Neuronal stem cell (in vitro differentiated cells): ENCODE measurements around the gene CRYBB3.
"Not testable (repeated sequence)": the region's sequence is repeated elsewhere in the genome, so short reads cannot be mapped to it uniquely, and the experiment has no call there.

ENCODE experiments used
- DNase-seq: peaks from one replicate; pipeline ENCODE4 v3.0.0-alpha.2; 2013; ENCODE audit warnings: low spot score
- H2AFZ ChIP-seq: one replicate; pipeline ENCODE4 v1.6.1; 2013; ENCODE audit warnings: mild to moderate bottlenecking, low read length, inconsistent platforms
- H2AK5ac ChIP-seq: 2 replicates; pipeline ENCODE4 v1.6.1; 2013; ENCODE audit warnings: low read depth, mild to moderate bottlenecking, inconsistent platforms, low read length, moderate library complexity, mixed read lengths
- H2BK120ac ChIP-seq: 2 replicates; pipeline ENCODE4 v1.6.1; 2013; ENCODE audit warnings: low read depth, mild to moderate bottlenecking, inconsistent platforms, low read length, moderate library complexity, mixed read lengths
- H2BK12ac ChIP-seq: one replicate; pipeline ENCODE4 v1.6.1; 2013; ENCODE audit warnings: low read length, inconsistent platforms
- H2BK15ac ChIP-seq: 2 replicates; pipeline ENCODE4 v1.6.1; 2013; ENCODE audit warnings: mild to moderate bottlenecking, low read length, inconsistent platforms, mixed read lengths
- H2BK5ac ChIP-seq: one replicate; pipeline ENCODE4 v1.6.1; 2013; ENCODE audit warnings: inconsistent platforms, mild to moderate bottlenecking, low read length, moderate library complexity
- H3K14ac ChIP-seq: one replicate; pipeline ENCODE4 v1.6.1; 2013; ENCODE audit warnings: low read length, inconsistent platforms
- H3K18ac ChIP-seq: 2 replicates; pipeline ENCODE4 v1.6.1; 2013; ENCODE audit warnings: low read length, inconsistent platforms
- H3K23ac ChIP-seq: 2 replicates; pipeline ENCODE4 v1.6.1; 2013; ENCODE audit warnings: low read depth, mild to moderate bottlenecking, mixed read lengths, low read length, inconsistent platforms; ENCODE audit not compliant: poor library complexity
- H3K27ac ChIP-seq: replicated peaks from 3 replicates; pipeline ENCODE4 v1.5.1; 2013; ENCODE audit warnings: low read length, inconsistent platforms
- H3K27me3 ChIP-seq, 3 experiments: 2 replicates each; pipeline ENCODE4 v1.6.1; 2013; ENCODE audit warnings: low read length in 3 of 3, mild to moderate bottlenecking in 2 of 3, inconsistent platforms in 1 of 3, low read depth in 1 of 3, mixed read lengths in 1 of 3, moderate library complexity in 1 of 3; ENCODE audit not compliant: control insufficient read depth in 3 of 3, insufficient read depth in 3 of 3
- H3K36me3 ChIP-seq, 2 donors: replicated peaks in 1 of 2; 2 replicates each; pipeline ENCODE4 v1.6.1; 2013; ENCODE audit warnings: low read length in 2 of 2; ENCODE audit not compliant: control insufficient read depth in 2 of 2, insufficient read depth in 2 of 2
- H3K4ac ChIP-seq: 2 replicates; pipeline ENCODE4 v1.6.1; 2013; ENCODE audit warnings: inconsistent platforms, mild to moderate bottlenecking, low read length, moderate library complexity
- H3K4me1 ChIP-seq, 2 donors: 1 replicate in 1 of 2; 2 replicates in 1 of 2; pipeline ENCODE4 v1.6.1; 2013; ENCODE audit warnings: low read length in 2 of 2, low read depth in 1 of 2; ENCODE audit not compliant: control insufficient read depth in 2 of 2, insufficient read depth in 1 of 2
- H3K4me2 ChIP-seq: one replicate; pipeline ENCODE4 v1.6.1; 2013; ENCODE audit warnings: mild to moderate bottlenecking, low read length, inconsistent platforms; ENCODE audit not compliant: insufficient read depth, poor library complexity, severe bottlenecking
- H3K4me3 ChIP-seq, 2 donors: 2 replicates each; pipeline ENCODE4 v1.5.1; 2013; ENCODE audit warnings: low read length in 2 of 2, mild to moderate bottlenecking in 2 of 2, inconsistent platforms in 1 of 2, moderate library complexity in 1 of 2
- H3K79me1 ChIP-seq: one replicate; pipeline ENCODE4 v1.6.1; 2013; ENCODE audit warnings: low read depth, mild to moderate bottlenecking, inconsistent platforms, low read length, moderate library complexity
- H3K9ac ChIP-seq: one replicate; pipeline ENCODE4 v1.6.1; 2013; ENCODE audit warnings: mild to moderate bottlenecking, low read depth, low read length, inconsistent platforms; ENCODE audit not compliant: poor library complexity
- H3K9me3 ChIP-seq, 2 donors: replicated peaks in 1 of 2; 2 replicates each; pipeline versions ENCODE3 to v1.6.1; 2013; ENCODE audit warnings: low read length in 2 of 2, mild to moderate bottlenecking in 2 of 2, inconsistent platforms in 1 of 2, low read depth in 1 of 2, mixed read lengths in 1 of 2, moderate library complexity in 1 of 2; ENCODE audit not compliant: control insufficient read depth in 2 of 2, insufficient read depth in 1 of 2
- H4K8ac ChIP-seq: one replicate; pipeline ENCODE4 v1.6.1; 2013; ENCODE audit warnings: low read depth, mild to moderate bottlenecking, inconsistent platforms, low read length, moderate library complexity
- H4K91ac ChIP-seq: one replicate; pipeline ENCODE4 v1.6.1; 2013; ENCODE audit warnings: low read length, low read depth, mild to moderate bottlenecking, inconsistent platforms; ENCODE audit not compliant: poor library complexity
- whole genome bisulfite sequencing, 2 donors: extraction: QIAGEN DNeasy Blood & Tissue Kit; methylation state at CpG; one replicate each; pipeline ENCODE4 v1.1.7; 2013; ENCODE audit warnings: missing lambda C conversion rate in 2 of 2, mixed read lengths in 1 of 2; ENCODE audit not compliant: insufficient read length in 2 of 2, insufficient replicate concordance in 1 of 2; ENCODE audit errors: extremely low coverage in 2 of 2; 5-methylcytosine and 5-hydroxymethylcytosine counted together

Gene CRYBB3

DNA sequence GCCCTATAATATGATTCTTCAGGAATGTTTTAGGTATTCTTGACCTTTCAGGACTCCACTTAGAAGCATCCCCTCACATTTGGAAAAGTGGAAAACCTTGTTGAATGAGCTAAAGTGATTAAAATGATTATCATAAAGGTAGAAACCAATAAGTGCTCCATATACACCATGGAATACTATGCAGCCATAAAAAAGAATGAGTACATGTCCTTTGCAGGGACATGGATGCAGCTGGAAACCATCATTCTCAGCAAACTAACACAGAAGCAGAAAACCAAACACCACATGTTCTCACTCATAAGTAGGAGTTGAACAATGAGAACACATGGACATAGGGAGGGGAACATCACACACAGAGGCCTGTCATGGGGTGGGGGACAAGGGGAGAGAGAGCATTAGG, 34.0 kb downstream of the CRYBB3 start:
- not testable (repeated sequence) for H3K4ac ChIP-seq, H3K18ac ChIP-seq, H2BK15ac ChIP-seq, H3K4me3 ChIP-seq, H4K91ac ChIP-seq, H3K9me3 ChIP-seq, H3K9ac ChIP-seq, H3K4me1 ChIP-seq, H3K23ac ChIP-seq, H3K79me1 ChIP-seq, H4K8ac ChIP-seq, H3K27me3 ChIP-seq, H3K36me3 ChIP-seq, H2AFZ ChIP-seq, H3K14ac ChIP-seq, H3K27ac ChIP-seq, H3K4me2 ChIP-seq, H2BK5ac ChIP-seq, H2BK12ac ChIP-seq, DNase-seq, H2AK5ac ChIP-seq, H2BK120ac ChIP-seq

DNA sequence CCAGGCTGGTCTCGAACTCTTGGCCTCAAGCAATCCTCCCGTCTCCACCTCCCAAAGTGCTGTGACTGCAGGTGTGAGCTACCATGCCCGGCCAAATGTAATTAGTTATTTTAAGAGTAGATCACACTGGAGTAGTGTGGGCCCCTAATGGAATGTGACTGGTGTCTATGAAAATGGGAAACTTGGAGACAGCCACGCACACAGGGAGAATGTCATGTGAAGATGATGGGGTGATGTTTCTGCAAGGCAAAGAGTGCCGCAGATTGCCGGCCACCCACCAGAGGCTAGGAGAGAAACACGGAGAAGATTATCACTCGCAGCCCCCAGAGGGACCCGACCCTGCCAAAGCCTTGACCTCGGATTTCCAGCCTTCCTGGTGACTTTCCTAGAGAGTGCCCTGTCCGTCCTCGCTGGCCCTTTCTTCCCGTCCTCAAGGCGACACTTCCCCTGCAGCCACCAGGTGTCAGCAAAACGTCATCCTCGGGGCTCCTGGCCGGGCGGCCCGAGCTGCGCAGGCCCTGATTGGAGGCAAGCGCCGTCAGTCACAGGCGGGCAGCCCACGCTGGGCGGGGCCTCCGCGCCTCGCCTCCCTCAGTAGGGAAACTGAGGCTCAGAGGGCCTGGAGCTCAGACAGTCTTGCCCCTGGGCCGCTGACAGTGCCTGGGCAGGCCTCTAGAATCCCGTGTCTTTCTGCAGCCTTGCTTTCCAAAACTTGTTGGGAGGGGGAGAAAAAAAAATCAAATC, 36.1 kb downstream of the CRYBB3 start:
- no peak overlapping the region for H3K9ac ChIP-seq
- peak overlapping the region; percentile 4 for H2BK5ac ChIP-seq
- no peak overlapping the region for H3K4ac ChIP-seq
- H2BK120ac ChIP-seq, result no peak overlapping the region
- H3K18ac ChIP-seq, result no peak overlapping the region
- H3K23ac ChIP-seq, result no peak overlapping the region
- peaks cover 0 to 3% of the 10 kb centered on the region in 2 donors for H3K4me1 ChIP-seq
- H4K8ac ChIP-seq, result no peak overlapping the region
- H2BK12ac ChIP-seq, result no peak overlapping the region
- H3K79me1 ChIP-seq, result no peaks in the 10 kb centered on the region
- H3K4me2 ChIP-seq, result no peak overlapping the region
- H3K4me3 ChIP-seq, result no peak overlapping the region
- no peak overlapping the region for H3K14ac ChIP-seq
- H2BK15ac ChIP-seq, result no peak overlapping the region
- peaks cover 0 to 9% (median 0%) of the 10 kb centered on the region in 3 experiments for H3K27me3 ChIP-seq
- peak overlapping the region; percentile 30 for H2AK5ac ChIP-seq
- H3K36me3 ChIP-seq, result no peaks in the 10 kb centered on the region
- no peak overlapping the region for H3K27ac ChIP-seq
- no CpG with 5 or more reads among the region's 30 CpGs for WGBS, 2 donors
- H3K9me3 ChIP-seq, result no peaks in the 10 kb centered on the region
- H2AFZ ChIP-seq, result peak overlapping the region; percentile 82
- DNase-seq, result peak; percentile 80
- H4K91ac ChIP-seq, result no peak overlapping the region

DNA sequence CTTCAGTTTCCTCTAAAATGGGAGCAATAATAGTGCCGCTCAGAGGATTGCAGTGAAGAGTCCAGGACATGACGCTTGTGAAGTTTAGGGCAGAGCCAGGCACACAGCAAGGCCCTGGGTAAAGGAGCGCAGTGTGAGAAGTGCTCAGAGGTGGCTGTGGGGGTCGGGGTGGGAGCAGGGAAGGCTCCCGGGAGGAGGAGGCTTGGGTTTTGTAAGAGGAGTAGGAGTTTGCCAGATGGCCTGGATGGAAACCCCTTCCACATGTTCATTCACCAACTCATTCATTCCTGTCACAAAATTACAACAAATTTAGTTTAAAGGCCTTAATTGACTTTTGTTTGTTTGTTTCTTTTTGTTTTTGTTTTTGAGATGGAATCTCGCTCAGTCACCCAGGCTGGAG, 36.8 kb downstream of the CRYBB3 start:
- Histone ChIP-seq H3K27ac (no peak overlapping the region), H3K36me3 (no peaks in the 10 kb centered on the region), H3K79me1 (no peaks in the 10 kb centered on the region), H2BK12ac (no peak overlapping the region), H2AFZ (peak overlapping the region; percentile 82), H2BK15ac (peak overlapping the region; percentile 19), H2AK5ac (peak overlapping the region; percentile 30), H4K91ac (no peak overlapping the region), H3K23ac (no peak overlapping the region), H4K8ac (no peak overlapping the region), H2BK120ac (no peak overlapping the region), H3K18ac (peak overlapping the region; percentile 50), H3K4me1 (peaks cover 0 to 3% of the 10 kb centered on the region in 2 donors), H2BK5ac (peak overlapping the region; percentile 4), H3K14ac (no peak overlapping the region), H3K4ac (no peak overlapping the region), H3K4me2 (no peak overlapping the region), H3K9ac (no peak overlapping the region), H3K27me3 (peaks cover 0 to 11% (median 0%) of the 10 kb centered on the region in 3 experiments), H3K9me3 (no peaks in the 10 kb centered on the region), H3K4me3 (no peak overlapping the region)
- no peak for DNase-seq
- WGBS, 2 donors, result no CpG with 5 or more reads among the region's 6 CpGs

DNA sequence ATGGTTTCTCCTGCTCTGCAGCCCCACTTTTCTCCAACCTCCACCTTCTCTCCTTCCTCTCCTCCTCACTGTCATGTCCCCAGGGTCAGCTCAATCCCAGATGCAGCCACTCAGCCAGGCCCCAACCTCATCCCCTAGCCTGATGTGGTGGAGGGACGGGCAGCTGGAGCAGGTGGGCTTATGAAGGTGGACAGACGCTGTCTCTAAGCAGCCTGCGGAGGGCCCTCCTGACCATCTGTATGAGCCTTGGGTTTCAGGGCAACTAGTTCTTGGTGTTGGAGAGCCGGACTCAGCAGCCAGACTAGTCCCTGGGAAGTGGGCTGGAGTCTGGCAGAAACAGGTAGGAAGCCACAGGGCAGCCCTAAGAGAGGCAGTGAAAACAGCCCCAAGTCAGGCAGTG, 37.8 kb downstream of the CRYBB3 start:
- H4K8ac ChIP-seq, result no peak overlapping the region
- no peak overlapping the region for H2BK5ac ChIP-seq
- no peak overlapping the region for H3K23ac ChIP-seq
- H3K27me3 ChIP-seq, result peaks cover 0 to 13% (median 0%) of the 10 kb centered on the region in 3 experiments
- H3K4me3 ChIP-seq, result no peak overlapping the region
- DNase-seq, result no peak
- H2BK120ac ChIP-seq, result no peak overlapping the region
- H3K4ac ChIP-seq, result no peak overlapping the region
- no peak overlapping the region for H2AK5ac ChIP-seq
- H3K4me2 ChIP-seq, result no peak overlapping the region
- no peaks in the 10 kb centered on the region for H3K9me3 ChIP-seq
- H4K91ac ChIP-seq, result no peak overlapping the region
- no peak overlapping the region for H2BK15ac ChIP-seq
- no peak overlapping the region for H2AFZ ChIP-seq
- H3K79me1 ChIP-seq, result no peaks in the 10 kb centered on the region
- no peaks in the 10 kb centered on the region for H3K36me3 ChIP-seq
- no peak overlapping the region for H3K14ac ChIP-seq
- WGBS, 2 donors, result no CpG with 5 or more reads among the region's 4 CpGs
- H3K27ac ChIP-seq, result no peak overlapping the region
- H2BK12ac ChIP-seq, result no peak overlapping the region
- H3K18ac ChIP-seq, result no peak overlapping the region
- H3K4me1 ChIP-seq, result peaks cover 0 to 1% of the 10 kb centered on the region in 2 donors
- no peak overlapping the region for H3K9ac ChIP-seq
